PC-3 (cell line): ENCODE results near the gene SRRM5. TPM values are rescaled to one million over a fixed set of nuclear protein-coding genes. Genes with fewer than 3 reads are reported as not detected.

Experiments
- ATAC-seq: fragments of 200-7000 bp; cut with Tn5 transposase; 2 replicates; pipeline ENCODE4 v1.9.1; 2020; ENCODE audit warnings: mild to moderate bottlenecking, moderate library complexity
- BruUV-seq: library from RNA; stranded (reverse); fragments of 400-500 nt; replicated peaks from 2 replicates; lab custom pipeline; 2021; lab: Mats Ljungman, UMichigan
- CTCF ChIA-PET: fragments of 300-600 bp; sonication (Branson Sonifier 250); formaldehyde crosslinking; loops from one replicate; lab custom pipeline; 2022; ENCODE audit warnings: antibody characterized with exemption; lab: Charles Lee
- POLR2A ChIA-PET: fragments of 300-600 bp; sonication (Branson Sonifier 250); formaldehyde crosslinking; loops from one replicate; lab custom pipeline; 2022; ENCODE audit warnings: antibody characterized with exemption; ENCODE audit not compliant: unreplicated experiment; lab: Charles Lee
- DNase-seq: peaks from one replicate; pipeline ENCODE4 v3.0.0-alpha.2; 2015
- H2AFZ ChIP-seq: fragments of 300-600 bp; sonication (generic); 2 replicates; pipeline ENCODE4 v1.6.0; 2016; ENCODE audit warnings: antibody characterized with exemption, low read length
- H3F3A ChIP-seq: fragments of 300-600 bp; sonication (generic); one replicate; pipeline ENCODE4 v1.6.0; 2017; ENCODE audit warnings: antibody characterized with exemption, low read length, control low read depth, mild to moderate bottlenecking; ENCODE audit not compliant: unreplicated experiment
- H3K27ac ChIP-seq: fragments of 300-600 bp; sonication (generic); 2 replicates; pipeline ENCODE4 v1.5.1; 2016; ENCODE audit warnings: mild to moderate bottlenecking, low read length
- H3K27me3 ChIP-seq: fragments of 300-600 bp; sonication (generic); 2 replicates; pipeline ENCODE4 v1.6.1; 2016; ENCODE audit warnings: low read length, mixed read lengths
- H3K36me3 ChIP-seq: fragments of 300-600 bp; sonication (generic); 2 replicates; pipeline ENCODE4 v1.6.1; 2016; ENCODE audit warnings: low read depth, mixed run types, low read length, mixed read lengths
- H3K4me1 ChIP-seq: fragments of 300-600 bp; sonication (generic); 2 replicates; pipeline ENCODE4 v1.5.1; 2016; ENCODE audit warnings: low read length; ENCODE audit not compliant: insufficient read depth
- H3K4me2 ChIP-seq: fragments of 300-600 bp; sonication (generic); 2 replicates; pipeline ENCODE4 v1.6.0; 2016; ENCODE audit warnings: low read length
- H3K4me3 ChIP-seq: fragments of 300-600 bp; sonication (generic); 2 replicates; pipeline ENCODE4 v1.5.1; 2016; ENCODE audit warnings: mild to moderate bottlenecking, low read length, mixed read lengths
- H3K79me2 ChIP-seq: fragments of 300-600 bp; sonication (generic); 2 replicates; pipeline ENCODE4 v1.6.1; 2017; ENCODE audit warnings: low read length, mixed read lengths
- H3K9ac ChIP-seq: fragments of 300-600 bp; sonication (generic); 2 replicates; pipeline ENCODE4 v1.6.0; 2016; ENCODE audit warnings: mild to moderate bottlenecking, low read length
- H3K9me2 ChIP-seq: fragments of 300-600 bp; sonication (generic); replicated peaks from 2 replicates; pipeline ENCODE4 v1.6.1; 2016; ENCODE audit warnings: mixed run types, low read length, mixed read lengths
- H3K9me3 ChIP-seq: fragments of 300-600 bp; sonication (generic); 2 replicates; pipeline ENCODE4 v1.6.1; 2016; ENCODE audit warnings: low read length, mixed read lengths
- H4K20me1 ChIP-seq: fragments of 300-600 bp; sonication (generic); 2 replicates; pipeline ENCODE4 v1.6.1; 2016; ENCODE audit warnings: low read length, mixed read lengths
- CTCF ChIP-seq: fragments of 300-600 bp; sonication (generic); conservative IDR thresholded peaks from 2 replicates; pipeline ENCODE4 v1.5.1; 2017; ENCODE audit warnings: antibody characterized with exemption, low read depth, mild to moderate bottlenecking, low read length
- EZH2 ChIP-seq: fragments of 300-600 bp; sonication (generic); IDR thresholded peaks from one replicate; pipeline ENCODE4 v1.6.1; 2017; ENCODE audit warnings: antibody characterized with exemption, mild to moderate bottlenecking, low read length; ENCODE audit not compliant: unreplicated experiment
- EZH2phosphoT487 ChIP-seq: fragments of 300-600 bp; sonication (generic); IDR thresholded peaks from 2 replicates; pipeline ENCODE4 v1.6.1; 2018; ENCODE audit warnings: mild to moderate bottlenecking, antibody characterized with exemption, low read length, borderline replicate concordance
- intact Hi-C: fragments of 100-400 bp; cut with micrococcal nuclease; formaldehyde crosslinking; loops from 2 replicates; pipeline ENCODE4 v1.9.0; 2023
- total RNA-seq: library from RNA; depleted of rRNA; stranded (reverse); fragments of >200 nt; gene quantifications from 2 replicates; pipeline ENCODE4 v1.2.3, GENCODE V29; 2014

SRRM5 gene
- total RNA-seq, 1 experiment from 2014 or later: 0.11 TPM

- Histone ChIP-seq H3K4me1 (no peaks in the 10 kb centered on the region; the same call in 1 of the 2 replicates), H4K20me1 (no peaks in the 10 kb centered on the region), H3K9ac (no peak overlapping the region), H3K36me3 (no peaks in the 10 kb centered on the region), H3K27ac (no peak overlapping the region), H3K27me3 (no peaks in the 10 kb centered on the region), H3K9me3 (no peaks in the 10 kb centered on the region), H3K79me2 (no peaks in the 10 kb centered on the region), H3K4me2 (no peak overlapping the region), H2AFZ (no peak overlapping the region), H3K9me2 (no peaks in the 10 kb centered on the region), H3K4me3 (no peak overlapping the region), H3F3A (peaks cover 5% of the 10 kb centered on the region)
- ChIA-PET CTCF (no interaction called here), POLR2A (no interaction called here)
- peak; percentile 19; the same call in 1 of the 2 replicates for ATAC-seq
- intact Hi-C loops: no loop called here
- TF ChIP-seq CTCF (no peak), EZH2 (no peak), EZH2phosphoT487 (no peak)
- no TSS peak for BruUV-seq
- DNase-seq: no peak
These were observed 31.4 kb downstream of the SRRM5 start for GRCh38 chr19:43643326-43643725.

- Histone ChIP-seq H3K9me2 (no peaks in the 10 kb centered on the region), H3K36me3 (peaks cover 7% of the 10 kb centered on the region), H3K4me2 (no peak overlapping the region), H3K4me3 (no peak overlapping the region), H2AFZ (no peak overlapping the region), H3K9me3 (no peaks in the 10 kb centered on the region), H3K27me3 (no peaks in the 10 kb centered on the region), H4K20me1 (no peaks in the 10 kb centered on the region), H3K79me2 (no peaks in the 10 kb centered on the region), H3K4me1 (no peaks in the 10 kb centered on the region; the same call in 1 of the 2 replicates), H3K9ac (no peak overlapping the region), H3F3A (peaks cover 5% of the 10 kb centered on the region), H3K27ac (no peak overlapping the region)
- ChIA-PET POLR2A (no interaction called here), CTCF (no interaction called here)
- no peak for ATAC-seq
- DNase-seq: no peak
- no TSS peak for BruUV-seq
- intact Hi-C loops: no loop called here
- TF ChIP-seq EZH2 (no peak), CTCF (no peak), EZH2phosphoT487 (no peak)
These were observed 32.3 kb downstream of the SRRM5 start for GRCh38 chr19:43644181-43644580.

GRCh38 chr19:43648633-43649032, 36.7 kb downstream of the SRRM5 start:
- H3K27me3 ChIP-seq: no peaks in the 10 kb centered on the region
- no peak overlapping the region for H3K4me2 ChIP-seq
- no peaks in the 10 kb centered on the region for H3K9me3 ChIP-seq
- no peak overlapping the region for H3K9ac ChIP-seq
- intact Hi-C loops: no loop called here
- ChIA-PET POLR2A (no interaction called here), CTCF (no interaction called here)
- TF ChIP-seq EZH2: no peak
- TF ChIP-seq EZH2phosphoT487: no peak
- no peak for TF ChIP-seq CTCF
- DNase-seq (no peak), ATAC-seq (no peak)
- H3K79me2 ChIP-seq: no peaks in the 10 kb centered on the region
- H4K20me1 ChIP-seq: no peaks in the 10 kb centered on the region
- no peaks in the 10 kb centered on the region for H3K4me1 ChIP-seq
- no TSS peak for BruUV-seq
- H3K27ac ChIP-seq: no peak overlapping the region
- no peak overlapping the region for H3K4me3 ChIP-seq
- H3K9me2 ChIP-seq: no peaks in the 10 kb centered on the region
- H3F3A ChIP-seq: peaks cover 5% of the 10 kb centered on the region
- H3K36me3 ChIP-seq: peaks cover 25% of the 10 kb centered on the region
- H2AFZ ChIP-seq: no peak overlapping the region
